HG02642 (cell line): ENCODE results near the gene ACTR1B.
A peak's percentile ranks its signal among the peaks of the same experiment; 100 is the strongest.
"Not testable (repeated sequence)": the region's sequence is repeated elsewhere in the genome, so short reads cannot be mapped to it uniquely, and the experiment has no call there.

Source experiments
- ATAC-seq: cut with Tn5 transposase; IDR thresholded peaks from one replicate; pipeline ENCODE4 v1.9.1; 2021; ENCODE audit warnings: mild to moderate bottlenecking; ENCODE audit not compliant: unreplicated experiment, poor library complexity

The ACTR1B gene

DNA sequence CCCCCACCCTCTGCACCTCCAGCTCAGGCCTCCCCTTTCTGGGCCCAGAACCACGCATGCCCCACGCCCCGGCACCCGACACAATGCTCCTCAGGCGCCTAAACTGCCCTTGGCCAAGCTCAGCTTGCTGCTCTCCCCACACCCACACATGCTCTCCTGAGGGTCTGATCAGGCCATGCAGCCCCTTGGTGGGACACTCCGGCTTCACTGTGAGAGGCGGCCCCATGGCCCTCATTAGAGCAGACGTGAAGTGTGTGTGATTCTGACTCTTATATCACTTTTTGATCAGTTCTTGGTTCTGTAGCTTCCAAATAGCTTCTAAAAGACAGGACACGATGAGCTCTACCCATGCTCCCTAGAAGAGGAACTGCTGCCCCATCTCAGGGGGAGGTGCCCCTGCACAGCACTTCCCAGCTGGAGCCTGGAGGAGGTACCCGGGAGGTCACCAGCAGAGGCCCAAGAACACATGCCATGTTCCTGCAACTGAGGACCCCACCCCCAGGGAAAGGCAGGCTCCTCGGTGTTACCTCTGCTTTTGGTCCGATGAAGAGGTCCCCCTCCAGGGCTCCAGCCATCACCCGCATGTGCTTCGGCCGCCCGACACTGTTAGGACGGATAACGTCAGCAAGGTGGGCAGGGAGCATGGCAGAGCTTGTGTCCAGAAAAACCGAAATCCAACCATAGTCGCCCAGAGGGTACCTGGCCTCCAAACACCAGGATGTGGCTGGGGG is 3.6 kb downstream of the ACTR1B start:
- ATAC-seq, result no peak

GRCh38 chr2:97659256-97660043 is 4.4 kb downstream of the ACTR1B start:
- ATAC-seq, result no peak

GRCh38 chr2:97658691-97659157 is 5.1 kb downstream of the ACTR1B start:
- ATAC-seq, result no peak

GRCh38 chr2:97657986-97658690 is 5.7 kb downstream of the ACTR1B start:
- ATAC-seq, result no peak

GRCh38 chr2:97656905-97657587 is 6.8 kb downstream of the ACTR1B start:
- ATAC-seq, result no peak

DNA sequence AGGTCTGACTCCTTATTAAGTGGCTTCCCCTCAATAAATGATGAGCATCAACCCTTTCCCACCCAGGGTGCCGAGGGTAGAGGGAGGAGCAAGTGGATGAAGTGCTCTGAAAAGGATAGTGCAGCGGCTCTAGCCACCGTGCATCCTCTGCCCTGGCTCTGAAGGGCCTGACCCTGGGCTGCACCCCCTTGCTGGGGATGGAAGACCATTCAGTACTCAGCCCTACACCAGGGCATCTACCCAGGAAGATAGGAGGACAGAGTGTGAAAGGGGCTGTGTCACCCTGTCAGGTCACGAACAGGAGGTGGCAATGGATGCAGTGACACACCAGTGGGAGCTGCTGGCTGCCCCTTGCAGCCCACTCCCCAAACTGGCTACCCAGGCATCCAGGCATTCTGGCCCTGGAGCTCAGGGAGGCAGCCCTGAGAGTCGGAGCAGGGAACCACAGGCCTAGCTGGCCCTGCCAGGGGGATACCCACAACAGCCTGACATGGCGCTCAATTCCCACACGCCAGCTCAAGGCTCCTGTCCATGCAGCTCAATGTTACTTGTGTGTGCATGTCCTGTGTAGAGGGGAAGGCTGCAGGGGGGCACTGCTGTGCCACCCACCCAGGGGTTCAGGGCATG is 7.6 kb downstream of the ACTR1B start:
- no peak for ATAC-seq

- ATAC-seq, result no peak
Measured at GRCh38 chr2:97654791-97655190, 9.1 kb downstream of the ACTR1B start.

DNA sequence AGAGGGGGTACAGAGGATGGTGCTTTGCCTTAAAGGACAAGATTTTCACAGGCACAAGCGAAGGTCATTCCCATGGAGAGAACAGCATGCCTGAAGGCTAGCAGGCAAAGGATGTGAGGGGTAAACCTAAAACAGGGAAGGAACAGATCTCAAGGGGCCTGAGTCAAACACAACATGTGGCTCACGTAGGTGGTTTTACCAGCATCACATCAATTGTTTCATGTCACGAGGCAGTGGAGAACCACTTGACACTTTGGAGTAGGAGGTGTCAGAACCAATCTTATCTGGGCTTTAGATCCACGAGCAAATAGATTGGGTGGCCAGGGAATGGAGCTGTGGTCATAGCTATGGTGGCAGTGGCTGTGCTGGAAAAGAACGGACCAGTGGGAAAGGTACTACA is 9.5 kb downstream of the ACTR1B start:
- ATAC-seq, result no peak

DNA sequence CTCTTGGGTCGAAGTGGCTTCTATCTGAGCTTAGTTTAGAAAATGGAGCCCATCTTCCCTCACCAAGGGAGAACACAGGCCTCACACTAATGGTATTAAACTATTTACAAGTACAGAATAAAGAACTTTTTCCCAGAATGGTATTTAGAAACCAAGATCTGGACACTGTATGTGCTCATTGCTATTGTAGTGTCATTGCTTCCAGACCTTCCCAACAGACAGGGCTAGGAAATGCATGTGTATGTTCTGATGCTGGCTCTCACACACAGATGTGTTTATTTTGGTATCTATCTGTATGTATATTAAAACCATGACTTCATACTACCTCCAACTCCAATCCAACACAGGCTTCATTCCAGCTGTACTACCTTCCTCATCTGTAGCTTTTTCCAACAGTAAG is 10.0 kb downstream of the ACTR1B start:
- no peak for ATAC-seq

DNA sequence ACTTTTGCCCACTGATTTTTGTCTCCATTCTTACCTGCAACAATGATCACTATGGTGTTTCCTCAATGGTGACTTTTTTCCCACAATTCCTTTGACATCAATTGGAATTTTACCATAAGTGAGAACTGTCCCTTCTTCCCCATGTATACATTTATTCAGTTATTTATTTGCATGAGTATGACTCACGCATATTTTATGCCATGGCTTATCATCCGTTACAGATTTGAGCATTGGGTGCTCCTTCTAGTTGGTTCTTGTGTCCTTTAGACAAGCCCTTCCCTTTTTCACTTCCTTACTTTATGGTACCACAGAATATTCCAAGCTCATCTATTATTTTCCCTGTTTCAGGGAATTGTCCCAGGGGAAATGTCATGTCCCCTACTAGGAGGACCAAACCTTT is 10.4 kb downstream of the ACTR1B start:
- ATAC-seq, result no peak

DNA sequence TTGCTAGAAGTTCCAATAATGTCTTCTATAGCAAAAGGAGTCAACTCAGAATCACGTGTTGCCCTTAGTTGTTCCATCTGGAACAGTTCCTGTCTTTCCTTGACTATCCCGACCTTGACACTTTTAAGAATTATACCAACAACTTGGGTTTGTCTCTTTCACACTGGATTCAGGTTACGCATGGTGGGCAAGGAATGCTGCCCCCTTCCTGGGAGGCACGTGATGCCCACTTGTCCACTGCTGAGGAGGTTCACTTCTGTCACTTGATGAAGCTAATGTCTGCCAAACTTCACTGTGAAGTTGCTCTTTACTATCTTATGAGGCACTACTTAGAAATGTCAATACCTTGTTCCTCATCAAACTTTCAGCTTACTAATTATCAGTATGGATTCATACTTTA is 12.7 kb downstream of the ACTR1B start:
- no peak for ATAC-seq

- no peak for ATAC-seq
Measured at GRCh38 chr2:97646977-97647376, 16.9 kb downstream of the ACTR1B start.

DNA sequence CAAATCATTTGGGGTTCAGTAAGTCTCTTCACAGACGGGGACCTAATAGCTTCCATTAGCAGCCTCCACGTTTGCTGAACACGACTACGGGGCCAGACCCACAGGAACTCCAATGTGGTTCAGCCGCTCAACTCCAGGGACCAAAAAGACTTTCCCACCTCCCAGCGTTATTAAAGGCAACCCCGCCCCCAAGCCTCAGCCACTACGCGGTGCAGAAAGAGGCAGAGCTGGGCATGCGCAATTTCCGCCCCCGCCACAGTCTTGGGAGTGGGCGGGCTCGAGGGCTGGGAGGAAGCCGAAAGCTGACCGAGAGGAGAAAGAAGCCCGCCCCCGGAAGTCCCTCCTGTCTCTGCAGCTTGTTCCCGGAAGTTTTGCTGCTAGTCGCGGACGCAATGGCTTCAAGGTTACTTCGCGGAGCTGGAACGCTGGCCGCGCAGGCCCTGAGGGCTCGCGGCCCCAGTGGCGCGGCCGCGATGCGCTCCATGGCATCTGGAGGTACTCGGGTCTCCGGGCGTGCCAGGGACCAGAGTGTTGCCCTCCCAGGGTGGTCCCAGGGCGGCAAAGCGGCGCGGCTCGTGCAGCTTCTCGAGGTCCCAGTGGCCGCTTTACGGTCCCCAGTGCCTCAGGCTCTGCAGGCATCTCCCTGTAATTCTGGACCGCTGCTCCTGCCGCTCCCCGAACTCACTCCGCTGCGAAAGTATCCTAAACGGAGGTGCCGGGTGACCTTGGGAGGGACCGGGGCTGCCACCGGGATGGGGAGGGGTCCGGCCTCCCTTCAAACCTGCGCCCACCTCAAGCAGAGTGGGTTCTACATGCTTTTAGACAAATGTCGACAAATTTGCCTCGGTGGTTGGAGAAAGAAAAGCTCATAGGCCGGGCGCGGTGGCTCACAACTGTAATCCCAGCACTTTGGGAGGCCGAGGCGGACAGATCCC is 17.9 kb downstream of the ACTR1B start, which contains the start of gene COX5B:
TSS of gene COX5B (plus strand) at position 368 of the 935 bp plus-strand sequence. CDS start at position 393, 25 bp downstream.
- ATAC-seq, result peak; percentile 95

DNA sequence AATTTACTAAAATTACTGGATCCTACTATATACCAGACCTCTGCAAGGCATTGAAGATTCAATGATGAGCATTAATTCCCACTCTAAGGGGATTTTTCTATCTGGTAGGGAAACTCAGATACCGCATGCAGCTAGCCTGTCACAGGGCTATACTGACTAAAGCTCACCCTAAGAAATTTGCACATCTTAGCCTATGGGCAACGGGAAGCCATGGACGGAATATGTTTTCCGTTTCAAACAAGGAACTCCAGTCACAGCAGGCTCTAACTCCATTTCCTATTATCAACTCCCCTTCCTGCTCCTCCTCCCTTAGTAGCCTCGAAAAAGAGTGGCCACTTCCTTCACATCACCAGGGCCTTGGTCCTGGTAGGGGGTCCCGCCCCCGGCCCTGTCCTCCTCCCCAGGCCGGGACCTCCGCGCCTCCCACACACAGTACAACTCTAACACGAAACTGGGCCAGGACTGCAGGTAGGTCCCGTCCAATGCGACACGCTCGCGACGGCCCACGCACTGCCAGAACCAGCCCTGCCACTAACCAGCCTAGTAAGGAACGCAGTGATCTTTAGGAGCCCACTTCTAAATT is 18.6 kb downstream of the ACTR1B start:
- peak; percentile 35 for ATAC-seq

GRCh38 chr2:97644023-97644717 is 19.7 kb downstream of the ACTR1B start:
- no peak for ATAC-seq

DNA sequence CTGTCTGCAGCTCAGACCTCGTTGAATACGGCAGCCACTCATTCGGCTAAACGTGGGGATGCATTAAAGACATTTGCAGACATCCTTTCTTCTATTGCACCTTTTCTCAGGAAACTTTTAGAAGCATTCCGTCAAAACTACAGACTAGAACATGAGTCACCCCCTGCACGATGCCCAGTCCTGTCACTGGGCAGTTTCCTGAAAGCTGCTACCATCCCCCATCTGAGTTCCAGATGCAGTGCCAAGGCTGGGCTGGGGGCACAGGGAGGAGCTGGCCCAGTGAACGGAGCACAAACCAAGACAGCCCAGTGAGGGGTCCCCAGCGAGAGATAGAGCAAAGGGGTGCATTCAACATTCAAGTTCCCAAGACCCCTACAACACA is 37.8 kb downstream of the ACTR1B start:
- ATAC-seq, result not testable (repeated sequence)

- not testable (repeated sequence) for ATAC-seq
Measured at GRCh38 chr2:97625354-97626048, 38.3 kb downstream of the ACTR1B start.
